GM13977 (cell line): Measurements from ENCODE around the gene SRXN1.
A peak's percentile ranks its signal among the peaks of the same experiment; 100 is the strongest.
"Not testable (repeated sequence)": the region's sequence is repeated elsewhere in the genome, so short reads cannot be mapped to it uniquely, and the experiment has no call there.

Source experiments
- DNase-seq: peaks from one replicate; pipeline ENCODE4 v3.0.0; 2012; ENCODE audit warnings: low spot score
- in situ Hi-C: fragments of 300-500 bp; cut with MboI; formaldehyde crosslinking; loops from one replicate; pipeline ENCODE4 v1.12.0; 2022; ENCODE audit warnings: low sequenced_read_pairs, low pct_unique_long_range_greater_than_20kb, mixed read lengths, inconsistent platforms; ENCODE audit not compliant: unreplicated experiment
- TF ChIP-seq, protein P1 (sequence below): IDR thresholded peaks from 2 replicates; pipeline ENCODE4 v1.5.1; 2012; ENCODE audit warnings: mild to moderate bottlenecking, control low read depth; ENCODE audit not compliant: insufficient read depth; ENCODE audit errors: extremely low read depth, missing control alignments

The SRXN1 gene

DNA sequence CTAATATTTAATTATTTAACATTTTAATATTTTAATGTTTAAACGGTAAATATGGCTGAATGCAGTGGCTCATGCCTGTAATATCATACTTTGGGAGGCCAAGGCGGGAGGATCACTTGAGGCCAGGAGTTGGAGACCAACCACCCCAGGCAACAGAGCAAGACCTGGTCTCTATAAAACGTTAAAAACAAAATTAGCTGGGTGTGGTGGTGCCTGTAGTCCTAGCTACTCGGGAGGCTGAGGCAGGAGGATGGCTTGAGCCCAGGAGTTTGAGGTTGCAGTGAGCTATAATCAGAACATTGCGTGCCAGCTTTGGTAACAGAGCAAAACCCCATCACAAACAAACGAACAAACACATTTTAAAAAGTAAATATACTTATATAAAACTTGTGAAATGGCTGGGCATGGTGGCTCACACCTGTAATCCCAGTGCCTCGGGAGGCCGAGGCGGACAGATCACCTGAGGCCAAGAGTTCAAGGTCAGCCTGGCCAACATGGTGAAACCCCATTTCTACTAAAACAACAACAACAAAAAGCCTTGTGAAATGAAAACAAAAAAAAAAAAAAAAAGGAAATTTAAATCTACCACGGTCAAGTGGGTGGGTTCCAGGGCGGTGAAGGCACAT lies 8.2 kb downstream of the SRXN1 start:
- in situ Hi-C loops: loop anchor here (10.0 kb wide), 1 partner anchor 80 kb away; no protein-coding TSS in a partner anchor
- no peak for DNase-seq
- TF ChIP-seq, protein P1, sequence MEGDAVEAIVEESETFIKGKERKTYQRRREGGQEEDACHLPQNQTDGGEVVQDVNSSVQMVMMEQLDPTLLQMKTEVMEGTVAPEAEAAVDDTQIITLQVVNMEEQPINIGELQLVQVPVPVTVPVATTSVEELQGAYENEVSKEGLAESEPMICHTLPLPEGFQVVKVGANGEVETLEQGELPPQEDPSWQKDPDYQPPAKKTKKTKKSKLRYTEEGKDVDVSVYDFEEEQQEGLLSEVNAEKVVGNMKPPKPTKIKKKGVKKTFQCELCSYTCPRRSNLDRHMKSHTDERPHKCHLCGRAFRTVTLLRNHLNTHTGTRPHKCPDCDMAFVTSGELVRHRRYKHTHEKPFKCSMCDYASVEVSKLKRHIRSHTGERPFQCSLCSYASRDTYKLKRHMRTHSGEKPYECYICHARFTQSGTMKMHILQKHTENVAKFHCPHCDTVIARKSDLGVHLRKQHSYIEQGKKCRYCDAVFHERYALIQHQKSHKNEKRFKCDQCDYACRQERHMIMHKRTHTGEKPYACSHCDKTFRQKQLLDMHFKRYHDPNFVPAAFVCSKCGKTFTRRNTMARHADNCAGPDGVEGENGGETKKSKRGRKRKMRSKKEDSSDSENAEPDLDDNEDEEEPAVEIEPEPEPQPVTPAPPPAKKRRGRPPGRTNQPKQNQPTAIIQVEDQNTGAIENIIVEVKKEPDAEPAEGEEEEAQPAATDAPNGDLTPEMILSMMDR: no peak

- DNase-seq: peak; percentile 44
- in situ Hi-C loops: loop anchor here (10.0 kb wide), 1 partner anchor 78 kb away; no protein-coding TSS in a partner anchor
- TF ChIP-seq, protein P1: no peak
Measured at GRCh38 chr20:642398-643174, 10.4 kb downstream of the SRXN1 start.

DNA sequence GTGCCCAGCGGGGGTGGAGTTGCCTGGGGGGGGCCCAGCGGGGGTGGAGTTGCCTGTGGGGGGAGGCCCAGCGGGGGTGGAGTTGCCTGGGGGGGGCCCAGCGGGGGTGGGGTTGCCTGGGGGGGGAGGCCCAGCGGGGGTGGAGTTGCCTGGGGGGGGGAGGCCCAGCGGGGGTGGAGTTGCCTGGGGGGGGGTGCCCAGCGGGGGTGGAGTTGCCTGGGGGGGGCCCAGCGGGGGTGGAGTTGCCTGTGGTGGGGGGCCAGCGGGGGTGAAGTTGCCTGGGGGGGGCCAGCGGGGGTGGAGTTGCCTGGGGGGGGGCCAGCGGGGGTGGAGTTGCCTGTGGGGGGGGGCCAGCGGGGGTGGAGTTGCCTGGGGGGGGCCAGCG lies 11.0 kb downstream of the SRXN1 start:
- in situ Hi-C loops: loop anchor here (10.0 kb wide), 1 partner anchor 77 kb away; no protein-coding TSS in a partner anchor
- DNase-seq: not testable (repeated sequence)

GRCh38 chr20:641516-641875 lies 11.5 kb downstream of the SRXN1 start:
- DNase-seq: no peak
- TF ChIP-seq, protein P1: no peak
- in situ Hi-C loops: loop anchor here (10.0 kb wide), 1 partner anchor 77 kb away; no protein-coding TSS in a partner anchor

DNA sequence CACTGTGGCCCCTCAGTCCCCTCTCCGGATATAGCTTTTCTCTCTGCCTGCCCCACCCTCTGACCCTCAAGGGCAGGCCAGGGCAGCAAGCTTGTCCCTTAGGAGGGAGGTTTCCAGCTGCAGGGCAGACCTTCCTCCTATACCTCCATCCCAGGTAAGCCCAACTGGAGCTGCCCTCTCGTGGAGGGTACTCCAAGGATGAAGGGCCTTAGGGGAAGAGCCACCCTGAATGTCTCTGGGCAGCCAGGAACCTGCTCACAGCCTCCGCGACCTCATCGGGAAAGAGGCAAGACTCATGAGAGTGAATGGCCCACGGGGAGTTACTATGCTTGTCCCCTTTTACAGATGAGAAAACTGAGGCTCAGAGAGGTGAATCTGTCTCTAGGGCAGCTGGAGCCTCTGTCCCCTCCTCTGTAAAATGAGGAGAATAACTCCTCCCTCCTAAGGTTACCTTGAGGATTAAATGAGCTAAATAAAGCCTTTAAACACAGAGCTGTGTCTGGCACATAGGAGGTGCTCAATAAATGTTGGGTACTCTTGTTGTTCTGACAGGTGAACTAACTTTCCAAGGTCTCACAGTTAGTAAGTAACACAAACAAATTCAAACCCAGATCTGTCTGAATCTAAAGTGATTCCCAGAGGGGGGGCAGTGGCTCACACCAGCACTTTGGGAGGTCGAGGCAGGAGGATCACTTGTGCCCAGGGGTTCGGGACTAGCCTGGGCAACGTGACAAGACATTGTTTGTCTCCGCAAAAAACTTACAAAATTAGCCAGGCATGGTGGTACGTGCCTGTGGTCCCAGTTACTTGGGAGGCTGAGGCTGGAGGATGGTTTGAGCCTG lies 12.1 kb downstream of the SRXN1 start:
- in situ Hi-C loops: loop anchor here (10.0 kb wide), 1 partner anchor 76 kb away; no protein-coding TSS in a partner anchor
- TF ChIP-seq, protein P1: no peak
- DNase-seq: no peak

- DNase-seq: no peak
- in situ Hi-C loops: no loop called here
- TF ChIP-seq, protein P1: no peak
Measured at GRCh38 chr20:638579-638978, 14.4 kb downstream of the SRXN1 start.

GRCh38 chr20:637559-637958 lies 15.4 kb downstream of the SRXN1 start:
- TF ChIP-seq, protein P1: no peak
- DNase-seq: no peak
- in situ Hi-C loops: no loop called here
